NCI-H2029 (cell line): ENCODE measurements around the gene XKR7.

Experiments
- DNase-seq: peaks from one replicate; lab custom pipeline; 2025; lab: John Stamatoyannopoulos, UW

Gene XKR7

DNA sequence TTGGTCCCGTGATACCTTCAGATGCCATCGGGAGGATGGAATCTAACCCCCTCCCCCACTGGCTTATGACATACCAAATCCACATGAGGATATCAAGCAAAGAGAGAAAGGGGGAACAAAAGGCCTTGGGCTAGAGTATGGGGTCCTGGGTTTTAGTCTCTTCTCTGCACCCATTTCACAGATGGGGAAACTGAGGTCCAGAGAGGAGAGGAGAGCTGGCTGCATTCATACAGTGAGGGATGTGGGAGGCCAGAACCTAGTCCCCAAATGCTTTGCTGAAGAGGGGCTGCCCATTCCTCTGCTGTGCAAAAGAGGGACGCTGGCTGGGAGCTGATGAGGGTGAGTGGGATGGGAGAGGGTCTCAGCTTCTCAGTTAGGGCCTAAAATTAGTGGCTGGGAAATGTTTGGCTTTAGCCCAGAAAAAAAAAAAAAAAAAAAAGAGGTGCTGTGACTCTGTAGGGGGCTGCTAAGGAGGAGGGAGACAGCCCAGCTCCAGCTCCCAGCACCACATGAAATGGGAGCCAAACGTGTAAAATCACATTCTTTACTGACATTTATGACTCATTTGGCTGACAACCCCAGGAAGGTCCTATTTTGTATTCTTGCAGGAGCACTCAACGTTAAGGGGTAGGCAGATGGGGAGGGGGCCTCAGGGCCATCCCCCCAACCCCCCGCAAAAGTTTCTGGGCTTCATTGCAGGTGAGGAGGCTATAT is 11.9 kb downstream of the XKR7 start:
- no peak for DNase-seq

DNA sequence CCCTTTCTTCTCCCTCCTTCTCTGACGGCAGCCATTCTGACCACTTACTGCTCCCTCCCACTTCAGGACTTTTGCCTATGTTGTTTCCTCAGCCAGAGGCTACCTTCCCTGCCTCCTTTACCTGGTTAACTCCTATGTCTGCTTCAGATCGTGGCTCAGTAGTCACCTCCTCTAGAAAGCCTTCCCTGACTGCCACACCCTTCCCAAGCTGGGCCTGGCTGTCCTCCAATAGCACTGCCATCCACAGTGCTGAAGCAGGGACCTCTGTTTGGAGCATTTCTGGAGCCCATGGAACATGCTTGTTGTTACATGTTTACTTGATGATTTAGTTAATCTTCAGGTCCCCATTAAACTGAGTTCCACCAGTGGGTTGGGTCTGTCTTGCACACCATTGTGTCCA is 13.8 kb downstream of the XKR7 start:
- DNase-seq, result no peak

DNA sequence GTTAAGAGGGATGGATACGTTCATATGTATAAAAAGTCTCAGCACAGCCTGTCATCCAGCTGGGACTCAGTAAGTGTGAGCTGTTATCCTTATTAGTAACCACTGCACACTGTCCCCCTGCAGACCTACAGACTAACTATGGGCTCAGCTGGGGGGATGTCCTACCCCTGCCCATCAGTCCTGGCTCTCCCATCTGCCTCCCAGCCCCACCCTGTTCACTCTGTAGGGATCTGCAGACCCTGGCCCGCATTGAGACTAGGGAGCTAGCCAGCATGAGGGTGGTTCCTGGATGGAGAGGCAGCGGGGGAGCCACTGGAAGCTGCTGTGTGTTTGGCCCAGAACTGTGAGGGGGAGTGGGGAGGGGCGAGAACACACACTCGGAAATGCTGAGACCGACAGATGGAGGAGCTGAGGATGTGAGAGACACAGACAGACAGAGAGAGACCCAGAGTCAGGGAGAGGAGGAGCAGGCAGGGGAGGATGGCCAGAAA is 17.1 kb downstream of the XKR7 start:
- no peak for DNase-seq

DNA sequence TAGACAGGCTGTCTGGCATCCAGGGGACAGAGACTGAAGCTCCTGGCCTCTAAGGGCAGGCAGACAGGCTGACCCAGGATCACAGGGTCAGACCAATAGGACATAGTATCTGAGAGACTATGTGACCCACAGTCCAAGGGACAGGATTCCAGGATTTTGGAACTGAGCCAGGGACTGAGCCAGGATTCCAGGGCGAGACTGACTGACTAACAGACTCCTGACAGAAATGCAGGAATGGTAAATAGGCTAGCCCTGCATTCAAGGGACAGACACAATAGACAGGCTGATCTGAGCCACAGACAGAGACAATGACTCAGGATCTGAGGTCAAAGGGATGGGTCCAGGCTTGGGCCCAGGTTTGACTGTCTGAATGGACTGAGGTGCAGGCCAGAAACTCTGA is 19.8 kb downstream of the XKR7 start:
- DNase-seq, result no peak

DNA sequence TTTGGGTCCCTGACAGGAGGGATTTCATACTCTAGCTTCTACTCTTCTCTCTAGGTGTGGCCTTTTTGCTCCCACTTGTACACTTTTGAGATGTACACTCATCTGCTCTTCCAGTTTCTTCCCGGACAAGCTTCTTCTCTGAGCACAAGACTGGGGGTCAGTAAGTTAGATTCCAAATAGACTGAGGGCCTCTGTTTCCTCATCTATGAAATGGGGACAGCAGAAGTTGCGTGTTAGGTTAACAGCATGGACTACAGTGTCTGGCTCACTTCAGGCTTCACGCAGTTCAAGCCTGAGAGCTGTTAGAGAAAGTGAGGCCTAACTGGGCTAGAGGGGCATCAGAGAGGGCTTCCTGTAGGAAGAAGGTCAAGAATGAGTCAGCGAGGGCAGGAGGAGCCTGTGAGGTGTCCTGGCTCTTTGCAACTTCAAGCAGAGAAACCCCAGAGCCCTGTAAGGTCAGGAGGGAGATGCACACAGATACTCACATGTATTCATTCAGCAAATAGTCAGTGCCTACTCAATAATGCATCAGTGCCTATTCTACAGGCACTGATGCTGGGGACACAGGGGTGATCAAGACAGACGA is 20.6 kb downstream of the XKR7 start:
- DNase-seq, result no peak

DNA sequence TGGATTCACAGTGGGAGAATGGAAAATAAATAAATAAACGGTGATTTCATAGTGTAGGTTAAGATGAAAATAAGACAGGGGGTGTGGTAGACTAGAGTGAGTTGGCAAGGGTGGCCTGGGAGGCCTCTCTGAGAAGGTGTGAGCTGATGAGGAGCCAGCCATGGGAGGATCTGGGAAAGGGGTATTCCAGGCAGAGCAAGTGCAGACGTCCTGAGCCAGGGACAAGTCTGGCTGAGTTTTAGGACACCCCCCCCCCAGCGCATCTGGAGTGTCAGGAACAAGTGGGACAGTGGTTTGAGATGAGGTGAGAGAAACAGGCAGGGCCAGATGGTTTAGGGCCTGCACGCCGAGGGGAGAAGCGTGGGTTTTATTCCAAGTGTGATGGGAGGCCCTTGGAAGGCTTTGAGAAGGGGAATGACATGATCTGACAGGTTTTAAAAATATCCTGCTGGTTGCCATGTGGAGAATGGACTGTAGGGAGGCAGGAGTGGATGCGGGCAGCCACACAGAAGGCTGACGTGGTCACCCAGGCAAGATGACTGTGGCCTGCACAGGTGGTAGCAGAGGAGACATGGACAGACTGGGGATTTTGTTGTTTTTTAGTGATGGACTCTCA is 21.2 kb downstream of the XKR7 start:
- no peak for DNase-seq

DNA sequence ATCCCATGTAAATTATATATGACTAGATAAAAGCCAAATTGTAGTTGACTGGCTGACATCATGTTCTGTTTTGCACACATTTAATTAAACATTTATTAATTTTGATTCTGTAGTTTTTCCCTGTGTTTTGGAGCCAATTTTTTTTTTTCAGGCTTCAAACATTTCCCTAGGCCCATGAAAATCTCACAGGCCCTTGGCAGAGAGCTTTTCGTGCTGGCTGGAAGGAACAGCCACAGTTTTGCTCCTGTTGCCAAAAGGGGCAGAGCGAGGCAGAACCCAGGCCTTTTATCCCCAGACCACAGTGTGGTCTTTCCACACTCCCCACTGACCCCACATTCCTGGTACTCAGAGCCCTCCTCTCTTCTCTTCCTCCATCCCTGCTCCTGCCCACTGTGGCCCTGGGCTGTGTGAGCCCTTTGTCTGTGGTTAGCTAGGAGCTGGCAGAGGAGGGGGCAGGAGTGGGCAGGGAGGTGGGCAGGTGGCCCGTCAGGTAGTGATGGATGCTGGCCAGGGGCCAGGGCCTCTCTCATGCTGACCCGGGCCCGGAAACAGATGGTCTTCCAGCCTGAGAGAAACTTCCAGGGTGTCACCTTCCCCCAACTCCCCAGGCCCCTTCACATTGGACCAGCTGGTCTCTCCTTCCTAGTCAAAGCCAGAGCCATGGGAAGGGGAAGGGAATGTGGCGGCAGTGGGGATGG is 22.8 kb downstream of the XKR7 start:
- no peak for DNase-seq

DNA sequence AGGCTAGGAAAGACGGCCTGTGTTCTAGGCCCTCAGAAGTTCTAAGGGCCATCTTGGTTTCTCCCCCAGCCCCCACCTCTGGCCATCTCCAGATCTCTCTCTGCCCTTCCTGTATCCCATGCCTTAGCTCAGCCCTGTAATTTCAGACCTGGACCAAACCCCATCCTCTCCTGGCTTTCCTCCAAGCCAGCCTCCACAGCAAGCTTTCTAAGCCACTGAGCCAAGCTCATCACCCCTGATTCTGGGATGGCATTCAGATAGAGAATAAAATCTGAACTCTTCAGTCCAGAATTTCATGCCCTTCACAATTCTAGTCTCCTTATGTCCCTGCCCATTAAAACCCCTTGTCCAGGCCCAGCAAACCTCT is 23.4 kb downstream of the XKR7 start:
- DNase-seq, result no peak

DNA sequence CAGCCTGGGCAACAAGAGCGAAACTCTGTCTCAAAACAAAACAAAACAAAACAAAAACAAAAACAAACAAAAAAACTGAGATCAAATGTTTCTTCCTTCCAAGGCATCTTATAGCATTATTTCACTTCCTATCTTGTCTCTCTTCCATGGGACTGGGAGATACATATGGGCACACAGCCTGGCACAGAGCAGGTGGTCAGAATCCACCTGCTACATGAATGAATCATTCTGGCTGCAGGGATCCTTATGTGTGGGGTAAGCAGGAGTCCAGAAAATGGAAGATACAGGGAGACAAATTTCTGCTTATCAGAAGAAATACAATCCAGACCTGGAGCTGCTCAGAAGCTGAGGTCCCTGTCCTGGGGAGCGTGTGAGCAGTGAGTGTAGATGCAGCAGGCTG is 24.1 kb downstream of the XKR7 start:
- no peak for DNase-seq

DNA sequence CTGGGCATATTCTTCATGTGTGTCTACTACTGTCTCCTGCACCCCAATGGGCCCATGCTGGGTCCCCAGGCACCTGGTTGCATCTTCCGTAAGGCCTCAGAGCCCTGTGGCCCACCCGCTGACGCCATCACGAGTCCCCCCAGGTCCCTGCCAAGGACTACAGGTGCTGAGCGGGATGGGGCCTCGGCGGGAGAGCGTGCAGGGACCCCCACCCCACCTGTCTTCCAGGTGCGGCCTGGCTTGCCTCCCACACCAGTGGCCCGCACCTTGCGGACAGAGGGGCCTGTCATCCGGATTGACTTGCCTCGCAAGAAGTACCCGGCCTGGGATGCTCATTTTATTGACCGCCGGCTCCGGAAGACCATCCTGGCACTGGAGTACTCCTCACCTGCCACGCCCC is 29.0 kb downstream of the XKR7 start:
- DNase-seq, result no peak

DNA sequence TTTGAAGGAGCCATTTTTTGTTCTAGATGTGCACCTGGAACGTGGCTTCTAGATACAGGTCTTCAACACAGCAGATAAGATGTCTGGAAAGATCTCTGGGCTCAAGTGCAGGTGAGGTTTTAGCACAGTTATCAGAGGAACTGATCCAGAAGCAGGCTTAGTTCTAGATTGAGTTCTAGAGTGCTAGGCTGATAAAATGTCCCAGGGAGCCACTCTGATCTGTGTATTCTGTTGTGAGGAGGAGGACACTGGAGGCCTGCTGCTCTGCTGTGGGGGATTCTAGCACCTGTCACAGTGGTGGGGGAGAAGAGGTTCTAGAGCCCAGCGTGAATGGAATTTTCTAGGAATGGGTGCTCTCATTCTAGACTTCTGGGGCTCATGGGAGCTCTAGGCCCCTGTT is 30.3 kb downstream of the XKR7 start:
- no peak for DNase-seq

DNA sequence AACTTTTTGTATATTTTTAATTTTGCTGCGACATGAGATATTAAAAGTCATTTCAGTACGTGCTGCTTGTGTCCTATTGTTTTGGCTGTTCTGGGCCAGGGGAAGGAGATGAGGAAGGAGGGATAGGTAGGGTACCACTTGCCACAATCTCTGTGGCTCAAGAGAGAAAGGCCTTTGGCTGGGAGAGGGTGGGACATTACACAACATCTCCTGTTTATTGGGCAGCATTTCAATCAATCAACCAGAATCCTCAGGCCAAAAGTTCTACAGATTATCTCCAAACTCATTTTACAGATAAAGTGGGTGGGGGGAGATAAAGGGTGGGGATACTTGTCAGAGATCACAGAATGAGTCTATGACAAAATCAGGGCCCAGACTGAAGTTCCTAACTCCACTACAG is 35.4 kb downstream of the XKR7 start:
- no peak for DNase-seq

DNA sequence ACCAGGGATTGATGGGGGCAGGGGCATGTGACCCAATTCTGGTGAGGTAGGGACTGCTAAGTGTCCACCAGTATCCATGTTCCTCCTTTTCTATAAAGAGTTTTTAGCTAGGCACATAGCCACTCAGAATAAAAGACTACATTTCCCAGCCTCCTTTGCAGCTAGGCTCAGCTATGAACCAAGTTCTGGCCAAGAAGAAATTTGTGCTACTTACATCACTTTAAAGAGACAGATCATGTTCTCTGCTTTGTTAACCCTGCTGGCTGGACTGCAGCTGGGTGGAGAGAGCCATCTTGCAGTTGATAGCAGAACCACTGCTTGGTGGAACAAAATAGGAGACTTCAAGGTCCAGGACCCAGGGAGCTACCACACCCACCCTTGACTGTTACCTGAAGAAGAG is 37.0 kb downstream of the XKR7 start:
- no peak for DNase-seq

DNA sequence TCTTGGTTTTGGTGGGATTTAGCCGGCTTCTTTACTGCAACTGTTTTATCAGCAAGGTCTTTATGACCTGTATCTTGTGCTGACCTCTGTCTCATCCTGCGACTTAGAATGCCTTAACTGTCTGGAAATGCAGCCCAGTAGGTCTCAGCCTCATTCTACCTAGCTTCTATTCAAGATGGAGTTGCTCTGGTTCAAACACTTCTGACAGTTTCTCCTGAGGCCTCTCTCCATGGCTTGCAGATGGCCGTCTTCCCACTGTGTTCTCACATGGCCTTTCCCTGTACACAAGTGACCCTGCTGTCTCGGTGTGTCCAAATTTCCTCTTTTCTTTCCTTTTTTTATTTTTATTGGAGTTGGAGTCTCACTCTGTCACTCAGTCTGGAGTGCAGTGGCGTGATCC is 38.1 kb downstream of the XKR7 start:
- DNase-seq, result no peak

DNA sequence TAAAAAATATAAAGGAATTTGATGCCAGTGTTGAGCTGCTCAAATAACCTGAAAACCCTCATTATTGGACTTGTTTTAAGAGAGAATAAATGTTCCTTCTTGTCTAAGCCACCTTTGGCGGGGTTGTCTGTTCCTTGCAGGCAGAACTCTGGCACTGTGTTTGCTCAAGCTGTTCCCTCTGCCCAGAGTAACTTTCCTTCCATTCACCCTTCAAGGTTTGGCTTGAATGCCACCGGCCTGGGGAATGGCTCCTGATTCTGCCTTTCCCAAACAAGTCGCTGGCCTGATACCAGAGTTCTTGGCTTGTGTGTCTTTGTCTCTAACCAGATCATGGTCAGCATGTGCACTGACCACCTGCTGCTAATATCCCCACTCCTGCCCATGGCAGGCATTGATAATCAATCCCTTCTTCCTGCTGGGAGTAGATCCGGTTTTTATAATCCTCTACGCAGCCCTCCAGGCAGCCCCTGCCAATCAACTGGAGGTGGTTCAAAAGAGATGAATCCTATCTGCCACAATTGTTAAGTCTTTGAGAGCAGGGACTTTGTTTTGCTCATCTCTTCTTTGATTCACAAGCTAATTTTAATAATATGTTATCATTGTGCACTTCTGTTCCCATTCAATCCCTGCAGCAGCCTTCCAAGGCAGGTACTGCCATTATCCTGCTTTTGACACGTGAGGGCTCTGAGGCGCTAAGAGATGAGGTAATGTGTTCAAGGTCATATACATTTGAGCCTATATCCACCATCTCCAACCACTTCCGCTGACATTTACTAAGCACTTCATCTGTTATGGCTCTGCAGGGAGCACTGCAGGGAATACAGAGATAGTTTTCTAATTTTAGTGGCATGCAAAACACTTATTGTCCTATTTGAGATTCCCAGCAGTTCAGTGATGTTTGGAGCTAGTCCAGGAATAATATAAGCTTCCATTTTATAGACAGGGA is 39.2 kb downstream of the XKR7 start:
- DNase-seq, result peak; percentile 45

DNA sequence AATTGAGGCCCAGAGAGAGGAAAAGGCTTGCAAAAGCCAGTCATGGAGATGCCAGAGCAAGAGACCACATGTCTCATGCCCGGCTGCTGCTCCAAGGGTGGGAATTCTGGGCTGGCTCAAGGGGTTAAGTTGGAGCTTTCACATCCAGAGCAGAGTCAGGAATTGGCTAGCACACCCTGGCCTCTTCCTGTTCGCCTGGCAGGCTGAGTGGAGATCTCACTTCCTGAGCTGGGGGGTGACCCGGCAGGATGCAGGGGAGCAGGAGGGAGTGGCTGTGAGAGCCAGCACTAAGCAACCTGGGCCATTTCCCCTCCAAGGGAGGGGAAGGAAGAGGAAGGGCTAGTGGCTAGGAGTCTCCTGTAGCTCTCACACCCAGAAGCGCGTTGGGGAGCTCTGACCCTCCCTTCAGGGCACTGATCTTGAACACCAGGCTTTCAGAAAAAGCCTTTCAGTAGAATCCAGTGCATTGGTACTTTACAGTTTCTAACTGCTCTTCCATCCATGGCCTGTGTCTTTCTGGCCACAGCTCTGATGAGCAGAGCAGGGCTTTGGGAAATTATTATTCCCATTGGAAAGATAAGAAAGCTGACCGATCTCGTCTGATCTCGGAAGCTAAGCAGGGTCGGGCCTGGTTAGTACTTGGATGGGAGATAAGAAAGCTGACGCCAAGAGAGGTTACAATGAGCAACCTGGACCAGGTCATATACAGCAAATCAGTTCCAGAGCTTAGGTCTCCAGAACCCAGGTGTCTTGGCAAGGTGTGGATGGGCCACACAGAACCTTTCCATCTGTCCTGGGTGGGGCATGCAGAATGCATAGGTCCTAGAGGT is 40.1 kb downstream of the XKR7 start:
- peak; percentile 11 for DNase-seq

DNA sequence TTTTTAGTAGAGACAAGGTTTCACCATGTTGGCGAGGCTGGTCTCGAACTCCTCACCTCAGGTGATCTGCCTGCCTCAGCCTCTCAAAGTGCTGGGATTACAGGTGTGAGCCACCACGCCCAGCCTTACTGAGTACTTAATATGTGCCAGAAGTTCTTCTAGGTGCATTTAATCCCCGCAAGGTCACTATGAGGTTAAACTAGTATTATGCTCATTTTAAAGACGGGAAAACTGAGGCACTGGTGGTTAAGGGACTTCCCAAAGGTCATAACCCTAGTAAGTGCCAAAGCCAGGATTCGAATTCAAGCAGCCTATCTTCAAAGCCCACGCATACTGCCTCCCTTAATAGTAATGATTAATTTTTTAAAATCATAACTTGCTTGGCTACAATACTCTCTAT is 41.6 kb downstream of the XKR7 start:
- no peak for DNase-seq

DNA sequence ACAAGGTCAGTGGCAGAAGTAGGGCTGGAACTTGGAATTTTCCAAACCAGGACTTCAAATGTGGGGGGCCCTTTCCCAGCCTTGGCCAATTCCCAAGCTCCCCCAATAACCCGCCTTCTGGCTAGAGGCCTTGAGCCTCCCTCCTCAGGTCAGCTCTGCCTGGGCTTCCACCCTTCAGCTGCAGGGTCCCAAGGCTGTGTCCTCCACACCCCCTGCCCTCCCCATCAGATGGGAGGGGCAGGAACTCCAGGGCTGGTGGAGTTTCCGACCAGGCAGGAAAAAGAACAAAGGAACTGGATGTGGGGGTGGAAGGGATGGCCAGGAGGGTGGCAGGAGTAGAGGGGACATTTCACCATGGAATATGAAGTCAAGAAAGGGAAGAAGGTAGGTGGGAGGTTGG is 42.1 kb downstream of the XKR7 start, which contains the start of gene CCM2L:
CCM2L (plus strand) TSS at position 338 of the 400 bp plus-strand sequence; CDS start at position 355, 17 bp downstream.
- DNase-seq, result no peak

DNA sequence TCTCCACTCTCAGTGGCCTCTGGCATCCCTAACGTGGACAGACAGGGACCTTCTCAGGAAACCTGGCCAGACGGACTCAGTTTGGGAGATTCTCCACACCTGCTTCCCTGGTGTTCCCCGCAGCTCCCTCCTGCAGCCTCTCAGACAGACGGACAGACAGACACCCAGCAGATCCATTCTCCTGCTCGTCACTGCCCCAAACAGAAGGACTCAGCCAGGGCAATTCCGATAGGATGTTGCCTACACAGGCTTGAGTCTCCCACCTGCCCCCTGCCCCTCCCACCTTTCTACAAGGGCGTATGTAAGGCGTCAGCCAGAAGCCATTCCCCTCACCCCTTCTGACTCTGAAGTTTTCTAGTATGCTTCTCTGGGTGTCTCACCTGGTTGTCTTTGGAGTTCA is 42.7 kb downstream of the XKR7 start:
- DNase-seq, result no peak

DNA sequence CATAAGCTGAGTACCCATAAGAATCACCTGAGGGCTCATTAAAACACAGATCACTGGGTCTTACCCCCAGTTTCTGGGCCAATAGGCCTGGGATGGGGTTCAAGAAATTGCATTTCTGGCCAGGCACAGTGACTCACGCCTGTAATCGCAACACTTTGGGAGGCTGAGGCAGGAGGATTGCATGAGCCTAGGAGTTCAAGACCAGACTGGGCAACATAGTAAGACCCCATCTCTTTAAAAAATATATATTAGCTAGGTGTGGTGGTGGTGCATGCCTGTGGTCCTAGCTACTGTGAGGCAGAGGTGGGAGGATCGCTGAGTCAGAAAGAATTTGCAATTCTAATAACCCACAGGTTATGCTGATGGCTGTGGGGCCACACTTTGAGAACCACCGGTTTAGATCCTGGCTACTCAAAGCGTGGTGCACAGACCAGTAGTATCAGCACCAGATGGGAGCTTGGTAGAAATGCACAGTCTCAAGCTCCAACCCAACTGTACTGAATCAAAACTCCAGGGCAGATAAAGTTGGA is 44.3 kb downstream of the XKR7 start:
- DNase-seq, result no peak

DNA sequence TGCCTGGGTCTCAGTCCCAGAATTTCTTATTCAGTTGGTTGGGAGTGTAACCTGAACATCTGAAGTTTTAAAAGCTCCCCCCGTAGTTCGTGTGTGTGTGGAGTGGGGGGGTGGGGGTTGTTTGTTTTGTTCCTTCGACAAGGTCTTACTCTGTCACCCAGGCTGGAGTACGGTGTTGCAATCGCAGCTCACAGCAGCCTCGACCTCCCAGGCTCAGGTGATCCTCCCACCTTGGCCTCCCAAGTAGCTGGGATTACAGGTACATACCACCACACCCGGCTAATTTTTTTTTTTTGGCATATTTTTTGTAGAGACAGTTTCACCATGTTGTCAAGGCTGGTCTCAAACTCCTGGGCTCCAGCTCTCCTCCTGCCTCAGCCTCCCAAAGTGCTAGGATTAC is 45.4 kb downstream of the XKR7 start:
- no peak for DNase-seq
